HG02870 (cell line): ENCODE results near the gene NOXO1.
A peak's percentile ranks its signal among the peaks of the same experiment; 100 is the strongest.
"Not testable (repeated sequence)": the region's sequence is repeated elsewhere in the genome, so short reads cannot be mapped to it uniquely, and the experiment has no call there.

ENCODE experiments used
- ATAC-seq: cut with Tn5 transposase; IDR thresholded peaks from one replicate; pipeline ENCODE4 v1.9.1; 2021; ENCODE audit warnings: mild to moderate bottlenecking, moderate library complexity; ENCODE audit not compliant: unreplicated experiment

NOXO1 gene

DNA sequence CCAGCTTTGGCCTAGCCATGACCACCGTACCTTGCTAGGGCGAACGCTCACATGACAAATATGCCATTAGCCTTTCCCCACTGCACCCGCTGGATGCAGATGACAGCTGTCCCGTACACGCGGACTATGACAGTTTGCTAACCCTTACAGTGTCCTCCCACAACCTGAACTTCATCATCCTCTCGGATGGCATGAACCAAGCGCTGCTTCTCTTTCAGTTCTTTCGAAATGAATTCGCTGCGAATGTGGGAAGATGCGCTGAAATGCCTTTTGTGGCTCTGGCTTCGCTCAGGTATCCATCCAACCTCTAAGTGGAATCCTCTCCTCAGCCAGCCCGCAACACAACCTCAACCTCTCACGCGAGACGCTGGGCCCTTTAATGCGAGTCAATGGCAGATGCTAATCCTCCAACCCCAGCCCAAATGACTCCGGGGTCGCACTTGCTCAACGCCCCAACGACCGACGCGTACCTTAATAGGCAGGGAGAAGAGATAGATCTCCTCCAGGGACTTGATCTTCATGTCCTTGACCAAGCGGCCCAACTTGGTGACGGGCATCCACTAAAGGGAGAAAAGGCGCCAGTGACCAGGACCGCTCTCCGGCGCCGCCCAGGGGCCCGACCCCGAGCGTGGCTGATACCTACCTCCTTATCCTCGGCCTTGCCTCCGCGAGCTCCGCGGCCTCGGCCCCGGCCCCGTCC lies 17.3 kb downstream of the NOXO1 start:
- peak; percentile 1 for ATAC-seq

DNA sequence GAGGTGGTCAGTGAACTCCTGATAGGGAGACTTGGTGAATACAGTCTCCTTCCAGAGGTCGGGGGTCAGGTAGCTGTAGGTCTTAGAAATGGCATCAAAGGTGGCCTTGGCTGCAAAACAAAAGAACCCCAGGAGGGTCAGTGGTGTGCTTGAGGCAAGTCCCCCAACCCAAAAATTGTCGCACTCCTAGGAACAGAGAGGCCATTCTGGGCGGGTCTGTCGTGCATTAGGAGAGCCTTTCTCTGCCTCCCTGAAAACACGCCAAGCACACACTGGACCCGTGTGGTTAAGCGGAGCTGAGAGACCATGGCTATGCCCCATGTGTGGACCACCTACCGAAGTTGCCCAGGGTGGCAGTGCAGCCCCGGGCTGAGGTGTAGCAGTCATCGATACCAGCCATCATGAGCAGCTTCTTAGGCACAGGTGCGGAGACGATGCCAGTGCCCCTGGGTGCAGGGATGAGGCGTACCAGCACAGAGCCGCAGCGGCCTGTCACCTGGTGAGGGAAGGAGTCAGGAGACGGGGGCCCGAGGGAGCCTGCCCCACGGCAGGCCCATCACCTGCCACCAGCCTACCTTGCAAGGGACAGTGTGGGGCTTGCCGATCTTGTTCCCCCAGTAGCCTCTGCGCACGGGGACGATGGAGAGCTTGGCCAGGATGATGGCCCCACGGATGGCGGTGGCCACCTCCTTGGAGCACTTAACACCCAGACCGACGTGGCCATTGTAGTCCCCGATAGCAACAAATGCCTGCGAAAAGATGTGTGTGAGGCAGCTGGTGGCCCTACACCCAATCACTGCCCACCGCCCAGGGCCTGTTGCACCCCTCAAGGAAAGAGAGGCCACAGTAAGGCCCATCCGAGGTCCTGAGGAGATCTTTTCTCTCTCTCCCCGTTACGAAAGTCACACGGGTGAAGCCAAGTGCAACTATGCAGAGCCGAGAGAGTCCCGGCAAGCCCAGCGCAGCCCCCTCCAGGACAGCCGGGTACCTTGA lies 18.8 kb downstream of the NOXO1 start:
- ATAC-seq: not testable (repeated sequence)

DNA sequence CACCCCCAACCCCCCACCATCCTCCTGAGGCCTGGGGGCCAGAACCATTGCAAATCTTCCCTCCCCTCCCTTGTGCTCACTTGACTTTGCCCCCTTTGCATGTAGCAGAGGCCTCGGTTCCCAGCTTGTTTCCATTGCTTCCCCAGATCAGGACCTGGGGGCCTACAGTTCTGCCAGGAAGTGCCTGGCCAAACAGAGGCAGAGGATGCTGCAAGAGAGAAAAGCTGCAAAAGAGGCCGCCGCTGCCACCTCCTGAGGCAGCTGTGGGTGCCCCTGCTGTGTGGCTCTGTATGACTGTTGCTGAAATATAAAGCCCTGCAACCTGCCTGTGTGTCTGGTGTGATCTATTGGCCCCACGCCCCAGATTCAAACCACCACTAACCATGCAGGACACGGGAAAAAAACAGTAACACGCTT lies 19.6 kb downstream of the NOXO1 start:
- ATAC-seq: no peak

DNA sequence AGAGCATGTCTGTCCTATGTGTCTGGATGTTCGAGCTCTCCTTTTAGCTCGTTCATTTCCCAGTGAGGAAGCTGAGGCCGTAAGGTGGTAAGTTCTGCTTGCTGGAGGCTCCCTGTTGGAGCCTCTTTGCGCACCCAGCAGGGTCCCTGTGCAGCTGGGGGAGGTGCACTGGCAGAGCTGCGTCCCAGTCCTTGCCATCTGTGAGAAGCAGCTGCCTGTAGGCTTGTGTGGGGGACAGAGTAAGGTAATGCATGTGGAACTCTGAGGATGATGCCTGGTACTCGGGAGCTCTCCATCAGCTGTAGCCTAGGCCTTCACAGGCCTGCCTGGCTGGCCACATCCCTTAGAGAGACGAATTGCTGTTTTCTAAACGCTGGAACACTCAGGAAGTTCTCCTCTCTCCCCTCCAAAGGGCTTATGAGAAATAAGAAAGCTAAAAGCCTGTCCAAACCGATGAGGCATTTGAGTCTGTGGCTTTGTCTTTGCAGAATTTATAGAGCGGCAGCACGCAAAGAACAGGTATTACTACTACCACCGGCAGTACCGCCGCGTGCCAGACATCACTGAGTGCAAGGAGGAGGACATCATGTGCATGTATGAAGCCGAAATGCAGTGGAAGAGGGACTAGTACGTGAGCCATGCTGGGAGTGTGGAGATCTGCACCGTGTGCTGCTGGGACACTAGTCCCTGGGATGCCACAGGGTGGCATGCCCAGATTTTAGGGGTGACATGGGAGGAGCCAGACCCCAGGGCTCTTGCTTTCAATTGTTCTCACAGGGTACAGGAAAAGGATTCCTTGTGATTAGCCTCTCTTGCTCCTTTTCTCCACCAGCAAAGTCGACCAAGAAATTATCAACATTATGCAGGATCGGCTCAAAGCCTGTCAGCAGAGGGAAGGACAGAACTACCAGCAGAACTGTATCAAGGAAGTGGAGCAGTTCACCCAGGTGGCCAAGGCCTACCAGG lies 20.3 kb downstream of the NOXO1 start:
- ATAC-seq: no peak

DNA sequence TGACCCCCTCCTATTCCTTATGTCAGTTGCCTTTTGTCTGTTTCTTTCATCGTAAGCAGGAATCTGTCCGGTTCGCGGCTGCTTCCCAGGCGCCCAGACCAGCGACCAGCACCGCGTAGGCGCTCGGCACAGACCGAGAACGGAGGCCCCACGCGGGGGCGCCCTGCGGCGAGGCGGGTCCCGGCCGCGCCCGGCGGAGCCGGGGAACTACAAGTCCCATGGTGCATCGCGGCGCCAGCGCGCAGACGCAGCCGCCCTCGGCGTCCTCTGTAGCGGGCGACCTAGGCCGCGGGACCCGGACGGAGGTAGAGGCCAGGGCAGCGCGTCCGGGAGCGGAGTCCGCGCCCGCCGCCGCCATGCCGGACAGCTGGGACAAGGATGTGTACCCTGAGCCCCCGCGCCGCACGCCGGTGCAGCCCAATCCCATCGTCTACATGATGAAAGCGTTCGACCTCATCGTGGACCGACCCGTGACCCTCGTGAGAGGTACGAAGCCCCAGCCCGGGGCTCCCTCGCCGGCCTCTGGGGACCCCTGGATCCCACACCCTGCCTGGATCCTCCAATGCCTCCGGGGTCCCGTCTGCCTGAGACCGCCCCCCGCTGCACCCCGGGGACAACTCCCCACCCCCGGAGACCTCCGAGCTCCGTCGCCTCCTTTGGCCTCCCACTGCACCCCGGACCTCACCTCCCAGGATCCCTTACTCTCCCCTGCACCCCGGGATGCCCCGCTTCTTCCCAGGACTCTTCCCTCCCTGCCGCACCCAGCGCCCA lies 21.8 kb downstream of the NOXO1 start, which contains the start of gene NDUFB10:
Gene NDUFB10, plus strand, starts transcription at position 270 of the 771 bp plus-strand sequence. Its CDS starts 87 bp downstream, at position 357.
- peak; percentile 45 for ATAC-seq

DNA sequence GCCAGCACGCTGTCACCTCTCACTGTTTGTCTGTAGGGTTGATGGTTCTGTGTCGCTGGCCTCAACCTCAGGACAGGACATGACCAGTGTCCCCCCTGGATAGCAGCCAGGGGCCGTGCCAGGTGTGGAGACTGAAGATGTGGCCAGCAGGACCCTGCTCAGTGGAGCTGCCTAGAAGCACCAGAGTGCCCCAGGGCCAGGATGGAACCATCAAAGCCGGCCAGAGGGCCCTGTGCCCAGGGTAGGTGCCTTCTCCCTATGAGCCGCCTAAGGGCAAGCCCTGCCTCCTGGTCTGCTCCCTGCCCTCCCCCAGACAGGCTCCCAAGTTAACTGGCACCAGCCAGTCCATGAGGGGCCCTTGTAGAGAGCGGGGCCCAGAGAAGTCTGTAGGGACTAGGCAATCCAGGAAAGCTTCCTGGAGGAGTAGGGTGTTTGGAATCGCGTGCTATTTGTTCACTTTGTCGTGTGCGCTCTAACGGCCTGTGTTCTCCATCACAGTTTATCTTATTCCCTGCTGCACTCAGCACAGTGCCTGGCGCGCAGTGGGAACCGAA lies 22.5 kb downstream of the NOXO1 start:
- no peak for ATAC-seq

DNA sequence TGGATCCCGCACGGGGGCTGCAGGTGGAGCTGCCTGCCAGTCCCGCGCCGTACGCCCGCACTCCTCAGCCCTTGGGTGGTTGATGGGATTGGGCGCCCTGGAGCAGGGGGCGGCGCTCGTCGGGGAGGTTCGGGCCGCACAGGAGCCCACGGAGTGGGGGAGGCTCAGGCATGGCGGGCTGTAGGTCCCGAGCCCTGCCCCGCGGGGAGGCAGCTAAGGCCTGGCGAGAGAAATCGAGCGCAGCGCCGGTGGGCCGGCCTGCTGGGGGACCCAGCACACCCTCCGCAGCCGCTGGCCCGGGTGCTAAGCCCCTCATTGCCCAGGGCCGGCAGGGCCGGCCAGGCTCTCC lies 23.2 kb downstream of the NOXO1 start:
- not testable (repeated sequence) for ATAC-seq

DNA sequence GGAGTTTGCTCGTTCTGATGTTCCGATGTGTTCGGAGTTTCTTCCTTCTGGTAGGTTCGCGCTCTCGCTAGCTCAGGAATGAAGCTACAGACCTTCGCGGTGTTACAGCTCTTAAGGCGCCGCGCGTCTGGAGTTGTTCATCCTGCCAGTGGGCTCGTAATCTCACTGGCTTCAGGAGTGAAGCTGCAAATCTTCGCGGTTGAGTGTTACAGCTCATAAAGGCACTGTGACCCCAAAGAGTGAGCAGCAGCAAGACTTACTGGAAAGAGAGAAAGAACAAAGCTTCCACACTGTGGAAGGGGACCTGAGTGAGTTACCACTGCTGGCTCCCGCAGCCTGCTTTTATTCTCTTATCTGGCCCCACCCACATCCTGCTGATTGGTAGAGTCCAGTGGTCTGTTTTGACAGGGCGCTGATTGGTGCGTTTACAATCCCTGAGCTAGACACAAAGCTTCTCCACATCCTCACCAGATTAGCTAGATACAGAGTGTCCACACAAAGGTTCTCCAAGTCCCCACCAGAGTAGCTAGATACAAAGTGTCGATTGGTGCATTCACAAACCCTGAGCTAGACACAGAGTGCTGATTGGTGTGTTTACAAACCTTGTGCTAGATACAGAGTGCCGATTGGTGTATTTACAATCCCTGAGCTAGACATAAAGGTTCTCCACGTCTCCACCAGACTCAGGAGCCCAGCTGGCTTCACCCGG lies 23.7 kb downstream of the NOXO1 start:
- ATAC-seq: not testable (repeated sequence)

DNA sequence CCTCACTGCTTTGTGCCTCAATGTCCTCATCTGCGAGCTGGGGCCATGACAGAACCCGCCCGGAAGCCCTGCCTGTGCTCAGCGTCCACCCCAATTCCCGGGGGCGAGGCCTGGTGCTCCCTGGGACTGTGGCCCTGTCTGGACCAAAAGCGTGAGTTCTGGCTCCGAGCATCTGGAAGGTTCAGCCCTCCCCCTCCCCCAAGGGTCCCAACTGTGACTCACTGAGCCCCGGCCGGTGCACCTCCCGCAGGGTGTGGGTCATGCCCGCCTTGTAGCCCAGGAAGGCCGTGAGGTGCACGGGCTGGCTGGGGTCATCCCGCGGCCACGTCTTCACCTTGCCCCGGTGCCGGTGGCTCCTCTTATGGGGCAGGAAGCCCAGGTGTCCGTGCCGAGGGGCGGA lies 27.5 kb downstream of the NOXO1 start:
- ATAC-seq: no peak

DNA sequence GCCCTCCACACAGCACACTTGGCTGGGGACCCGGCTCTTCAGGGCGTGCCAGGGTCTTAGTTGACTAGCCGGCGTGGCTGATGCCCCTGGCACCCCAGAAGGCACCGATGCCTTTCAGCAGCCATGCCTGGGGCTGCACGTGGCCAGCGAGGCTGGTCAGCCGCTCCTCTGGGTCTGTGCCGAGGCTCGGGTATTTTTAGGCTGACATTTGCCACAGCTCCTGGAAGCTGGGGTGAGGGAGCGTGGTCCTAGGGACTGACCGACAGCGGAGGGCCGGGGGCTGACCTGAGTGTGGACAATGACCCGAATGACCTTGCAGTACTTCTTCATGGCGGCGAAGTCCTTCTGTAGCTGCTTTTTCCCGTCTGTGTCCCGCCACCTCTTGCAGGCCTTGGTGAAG lies 30.7 kb downstream of the NOXO1 start:
- no peak for ATAC-seq

DNA sequence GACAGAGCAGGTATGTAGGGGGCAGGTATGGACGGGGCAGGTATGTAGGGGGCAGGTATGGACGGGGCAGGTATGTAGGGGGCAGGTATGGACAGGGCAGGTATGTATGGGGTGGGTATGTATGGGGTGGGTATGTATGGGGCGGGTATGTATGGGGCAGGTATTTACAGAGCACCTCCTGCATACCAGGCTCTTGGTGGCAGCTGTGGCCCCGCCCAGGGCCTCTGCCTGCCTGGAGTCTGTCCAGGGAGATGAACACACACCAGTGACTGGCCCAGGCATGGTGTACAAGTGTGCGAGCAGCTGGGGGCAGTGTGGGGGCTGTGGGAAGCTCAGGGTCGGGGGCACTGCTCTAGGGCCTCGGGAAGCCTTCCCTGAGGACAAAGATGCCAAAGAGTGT lies 31.2 kb downstream of the NOXO1 start:
- ATAC-seq: no peak

DNA sequence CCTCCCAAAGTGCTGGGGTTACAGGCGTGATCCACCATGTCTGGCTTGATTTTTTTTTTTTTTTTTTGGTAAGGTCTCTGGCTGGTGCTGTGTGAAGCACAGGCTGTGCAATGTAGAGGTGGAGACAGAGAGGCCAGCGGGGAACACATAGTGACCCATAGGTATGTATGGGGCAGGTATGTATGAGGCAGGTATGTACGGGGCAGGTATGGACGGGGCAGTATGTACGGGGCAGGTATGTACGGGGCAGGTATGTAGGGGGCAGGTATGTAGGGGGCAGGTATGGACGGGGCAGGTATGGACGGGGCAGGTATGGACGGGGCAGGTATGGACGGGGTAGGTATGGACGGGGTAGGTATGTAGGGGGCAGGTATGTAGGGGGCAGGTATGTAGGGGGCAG lies 31.8 kb downstream of the NOXO1 start:
- ATAC-seq: no peak

DNA sequence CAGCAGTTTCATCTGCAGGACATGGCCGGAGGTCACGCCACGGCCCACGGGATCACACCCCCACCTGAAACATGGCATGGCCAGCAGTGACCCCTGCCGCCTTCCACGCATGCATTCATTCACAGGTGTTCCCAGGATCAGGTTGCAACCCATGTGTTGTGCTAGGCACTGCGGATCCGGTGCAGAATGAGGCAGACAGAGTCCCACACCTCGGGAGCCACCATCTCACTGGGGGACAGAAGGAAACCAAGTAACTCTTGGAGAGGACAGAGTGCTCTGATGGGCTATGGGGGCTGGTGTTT lies 33.9 kb downstream of the NOXO1 start:
- no peak for ATAC-seq

DNA sequence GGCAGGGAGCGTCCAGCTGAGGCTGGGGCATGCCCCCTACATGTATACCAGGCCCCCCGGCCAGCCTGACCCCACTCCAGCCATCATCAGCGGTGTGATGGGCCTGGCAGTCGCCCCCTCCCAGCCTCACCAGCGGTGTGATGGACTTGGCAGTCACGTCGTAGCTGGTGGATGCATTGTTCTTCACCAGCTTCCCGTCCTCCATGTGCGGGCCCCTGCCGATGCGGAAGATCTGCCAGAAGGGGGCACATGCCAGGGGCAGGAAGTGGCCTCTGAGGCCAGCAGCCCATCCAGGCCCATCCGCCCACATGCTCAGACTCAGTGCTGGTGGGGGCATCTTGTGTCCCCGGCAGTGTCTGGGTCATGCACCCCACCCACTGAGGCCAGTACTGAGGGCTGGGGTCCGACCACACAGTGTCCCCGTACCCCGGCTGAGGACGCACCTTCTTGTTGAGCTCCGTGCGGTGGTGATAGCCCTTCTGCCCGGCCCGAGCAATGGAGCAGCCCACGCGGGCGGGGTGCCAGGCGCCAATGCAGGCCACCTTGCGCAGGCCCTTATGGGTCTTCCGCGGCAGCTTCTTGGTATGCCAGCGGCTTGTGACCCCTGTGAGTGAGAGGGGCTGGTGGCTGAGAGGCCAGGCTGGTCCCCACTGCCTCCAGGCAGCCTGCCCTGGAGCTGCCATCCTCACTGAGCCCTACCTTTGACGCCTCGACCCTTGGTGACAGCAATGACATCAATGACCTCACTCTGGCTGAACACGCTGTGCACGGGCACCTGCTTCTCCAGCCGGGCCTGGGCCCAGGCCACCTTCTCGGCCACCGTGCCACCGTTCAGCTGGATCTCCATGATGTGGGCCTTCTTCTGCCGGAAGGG lies 34.5 kb downstream of the NOXO1 start:
- no peak for ATAC-seq

DNA sequence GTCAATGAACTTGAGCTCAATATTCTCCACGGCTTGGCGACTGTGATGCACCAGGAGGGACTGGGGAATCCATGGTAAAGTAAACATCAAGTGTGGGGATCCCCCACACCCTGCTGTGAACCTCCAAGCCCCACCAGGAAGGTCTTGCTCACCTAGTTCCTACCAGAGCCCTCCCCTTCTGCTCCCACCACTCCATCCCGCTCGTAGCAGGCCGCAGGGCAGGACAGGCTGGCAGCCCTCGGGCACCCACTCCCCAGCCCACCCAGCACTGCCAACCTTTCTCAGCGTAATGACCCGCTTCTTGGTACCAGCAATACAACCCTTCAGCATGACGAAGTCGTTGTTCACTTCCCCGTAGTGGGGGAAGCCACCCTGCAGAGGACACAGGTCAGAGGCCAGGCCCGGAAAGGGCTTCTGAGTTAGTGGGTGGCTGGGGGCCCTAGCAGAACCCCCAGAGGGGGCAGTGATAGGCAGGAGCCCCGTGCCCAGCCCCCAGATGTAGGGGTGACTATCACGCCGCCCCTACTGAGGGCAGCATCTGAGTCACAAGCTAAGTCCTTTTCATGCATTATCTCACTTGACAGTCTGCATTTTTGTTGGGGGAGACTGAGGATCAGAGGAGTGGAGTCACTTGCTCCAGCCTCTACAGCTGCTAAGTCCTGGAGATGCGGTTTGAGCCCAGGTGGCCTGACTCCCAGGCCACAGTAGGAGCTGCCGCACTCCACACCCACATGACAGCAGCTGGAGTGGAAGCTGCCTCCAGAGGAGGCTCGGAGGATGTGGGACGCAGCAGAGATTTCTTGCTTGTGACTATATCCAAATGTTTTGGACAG lies 35.5 kb downstream of the NOXO1 start:
- ATAC-seq: no peak

DNA sequence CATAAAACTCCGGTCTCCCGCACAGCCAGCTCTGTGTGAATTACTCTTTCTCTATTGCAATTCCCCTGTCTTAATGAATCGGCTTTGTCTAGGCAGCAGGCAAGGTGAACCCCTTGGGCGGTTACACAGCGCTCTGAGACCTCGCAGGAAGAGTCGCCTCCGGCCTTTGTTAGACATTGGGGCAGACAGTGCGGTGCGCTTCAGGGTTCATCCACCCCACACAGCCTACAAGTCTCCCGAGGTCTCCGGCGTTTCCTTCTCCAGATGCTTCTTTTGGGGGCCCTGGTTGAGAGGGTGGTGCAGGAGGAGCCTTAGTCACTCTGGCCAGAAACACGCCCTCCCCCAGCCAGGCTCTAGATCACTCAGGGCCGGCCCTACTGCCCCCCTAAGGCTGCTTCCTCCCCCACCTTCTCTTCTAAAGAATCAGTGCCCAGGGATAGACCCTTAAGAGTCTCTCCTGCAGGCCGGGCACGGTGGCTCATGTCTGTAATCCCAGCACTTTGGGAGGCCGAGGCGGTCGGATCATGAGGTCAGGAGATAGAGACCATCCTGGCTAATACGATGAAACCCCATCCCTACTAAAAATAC lies 36.6 kb downstream of the NOXO1 start:
- ATAC-seq: no peak
